Duodenal mucosa (tissue), 2 donors: ENCODE measurements around the gene CALY.

Source experiments
- H3K27ac ChIP-seq: one replicate; pipeline ENCODE4 v1.7.0; 2013; ENCODE audit warnings: low read depth, low read length
- H3K27me3 ChIP-seq, 2 donors: one replicate each; pipeline ENCODE4 v1.7.0; 2013; ENCODE audit warnings: low read length in 2 of 2, control low read depth in 1 of 2; ENCODE audit not compliant: insufficient read depth in 2 of 2, control insufficient read depth in 1 of 2
- H3K36me3 ChIP-seq, 2 donors: one replicate each; pipeline ENCODE4 v1.7.0; 2013; ENCODE audit warnings: low read length in 2 of 2, control low read depth in 1 of 2; ENCODE audit not compliant: insufficient read depth in 2 of 2, control insufficient read depth in 1 of 2
- H3K4me1 ChIP-seq, 2 donors: one replicate each; pipeline ENCODE4 v1.7.0; 2013; ENCODE audit warnings: low read length in 2 of 2, control low read depth in 1 of 2; ENCODE audit not compliant: insufficient read depth in 2 of 2, control insufficient read depth in 1 of 2
- H3K4me3 ChIP-seq, 2 donors: one replicate each; pipeline ENCODE4 v1.7.0; 2013; ENCODE audit warnings: low read length in 2 of 2, low read depth in 1 of 2
- H3K9ac ChIP-seq, 2 donors: one replicate each; pipeline ENCODE4 v1.7.0; 2013; ENCODE audit warnings: low read length in 2 of 2, low read depth in 1 of 2
- H3K9me3 ChIP-seq, 2 donors: one replicate each; pipeline ENCODE4 v1.7.0; 2013; ENCODE audit warnings: low read length in 2 of 2, control low read depth in 1 of 2; ENCODE audit not compliant: control insufficient read depth in 1 of 2

The CALY gene

GRCh38 chr10:133280391-133281059 lies 56.2 kb downstream of the CALY start:
- Histone ChIP-seq H3K4me3 (no peak overlapping the region), H3K9me3 (no peaks in the 10 kb centered on the region), H3K36me3 (peaks cover 30 to 57% of the 10 kb centered on the region in 2 donors), H3K9ac (no peak overlapping the region), H3K4me1 (peaks cover 9 to 29% of the 10 kb centered on the region in 2 donors), H3K27me3 (peaks cover 9 to 11% of the 10 kb centered on the region in 2 donors), H3K27ac (no peak overlapping the region)

- Histone ChIP-seq H3K4me3 (no peak overlapping the region), H3K27me3 (peaks cover 10 to 20% of the 10 kb centered on the region in 2 donors), H3K4me1 (peaks cover 9 to 32% of the 10 kb centered on the region in 2 donors), H3K27ac (peak overlapping the region; percentile 14), H3K36me3 (peaks cover 20 to 47% of the 10 kb centered on the region in 2 donors), H3K9me3 (no peaks in the 10 kb centered on the region), H3K9ac (no peak overlapping the region)
These were observed 57.1 kb downstream of the CALY start for GRCh38 chr10:133279326-133280226.

GRCh38 chr10:133278577-133279265 lies 58.0 kb downstream of the CALY start:
- Histone ChIP-seq H3K27me3 (peaks cover 13 to 22% of the 10 kb centered on the region in 2 donors), H3K9ac (no peak overlapping the region), H3K9me3 (no peaks in the 10 kb centered on the region), H3K27ac (peak overlapping the region; percentile 59), H3K4me1 (peaks cover 9 to 38% of the 10 kb centered on the region in 2 donors), H3K36me3 (peaks cover 17 to 39% of the 10 kb centered on the region in 2 donors), H3K4me3 (peak overlapping the region in 1 of 2 donors; percentile 31)

- Histone ChIP-seq H3K9ac (no peak overlapping the region), H3K9me3 (no peaks in the 10 kb centered on the region), H3K4me3 (peak overlapping the region in 1 of 2 donors; percentile 31), H3K27me3 (peaks cover 13 to 22% of the 10 kb centered on the region in 2 donors), H3K27ac (peak overlapping the region; percentile 59), H3K4me1 (peaks cover 9 to 38% of the 10 kb centered on the region in 2 donors), H3K36me3 (peaks cover 12 to 32% of the 10 kb centered on the region in 2 donors)
These were observed 58.6 kb downstream of the CALY start for GRCh38 chr10:133277993-133278576.

- Histone ChIP-seq H3K27ac (no peak overlapping the region), H3K4me3 (no peak overlapping the region), H3K9ac (no peak overlapping the region), H3K9me3 (no peaks in the 10 kb centered on the region), H3K36me3 (peaks cover 6 to 26% of the 10 kb centered on the region in 2 donors), H3K27me3 (peaks cover 13 to 22% of the 10 kb centered on the region in 2 donors), H3K4me1 (peaks cover 9 to 38% of the 10 kb centered on the region in 2 donors)
These were observed 59.3 kb downstream of the CALY start for GRCh38 chr10:133277277-133277992.

DNA sequence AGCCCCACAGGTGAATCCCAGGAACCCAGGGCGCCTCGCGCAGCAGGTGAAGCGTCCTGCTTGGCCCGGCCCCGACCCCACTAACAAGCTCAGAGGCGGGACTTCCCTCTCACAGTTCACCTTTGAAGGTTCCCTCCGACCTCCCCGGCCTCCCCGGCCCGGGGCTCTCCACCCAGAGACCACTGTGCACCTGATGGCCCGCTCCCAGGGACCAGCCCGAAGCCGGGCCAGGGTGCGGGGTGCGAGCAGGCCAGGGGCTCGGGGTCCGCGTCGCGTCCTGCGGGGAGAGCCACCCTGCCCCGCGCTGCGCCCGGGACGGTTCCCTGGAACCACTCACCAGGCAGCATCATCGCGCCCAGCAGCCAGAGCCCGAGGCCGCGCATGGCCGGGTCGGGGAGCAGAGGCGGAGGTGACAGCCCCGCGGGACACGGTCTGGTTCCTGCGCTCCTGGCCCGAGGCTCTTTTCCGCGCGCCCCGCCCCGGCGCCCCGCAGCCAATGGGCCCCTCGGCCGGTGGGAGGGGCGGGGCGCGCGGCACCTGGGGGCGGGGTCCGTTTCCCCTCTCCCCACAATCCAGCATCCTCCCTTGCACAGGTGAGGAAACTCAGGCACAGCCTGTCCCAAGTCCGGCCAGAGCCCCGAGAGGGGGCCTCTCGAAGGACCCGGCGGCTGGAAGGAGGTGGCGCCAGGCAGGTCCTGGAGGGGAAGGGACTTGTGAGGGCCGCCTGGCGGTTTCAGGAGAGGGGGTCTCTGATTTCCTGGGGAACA lies 60.1 kb downstream of the CALY start, which contains the start of gene ADAM8:
Gene ADAM8, minus strand, starts transcription at position 434 of the 767 bp plus-strand sequence. Its CDS starts 51 bp downstream, at position 383.
- no peaks in the 10 kb centered on the region for H3K9me3 ChIP-seq
- H3K36me3 ChIP-seq: peaks cover 6 to 18% of the 10 kb centered on the region in 2 donors
- peaks cover 9 to 38% of the 10 kb centered on the region in 2 donors for H3K4me1 ChIP-seq
- H3K9ac ChIP-seq: peak within 1 kb of the TSS; percentile 47 to 56
- H3K4me3 ChIP-seq: peak within 1 kb of the TSS; percentile 59 to 63
- peak within 1 kb of the TSS; percentile 32 for H3K27ac ChIP-seq
- peaks cover 13 to 22% of the 10 kb centered on the region in 2 donors for H3K27me3 ChIP-seq

GRCh38 chr10:133276100-133276434 lies 60.6 kb downstream of the CALY start:
- Histone ChIP-seq H3K9ac (peak overlapping the region; percentile 47 to 56), H3K27ac (peak overlapping the region; percentile 32), H3K4me3 (peak overlapping the region; percentile 59 to 63)

DNA sequence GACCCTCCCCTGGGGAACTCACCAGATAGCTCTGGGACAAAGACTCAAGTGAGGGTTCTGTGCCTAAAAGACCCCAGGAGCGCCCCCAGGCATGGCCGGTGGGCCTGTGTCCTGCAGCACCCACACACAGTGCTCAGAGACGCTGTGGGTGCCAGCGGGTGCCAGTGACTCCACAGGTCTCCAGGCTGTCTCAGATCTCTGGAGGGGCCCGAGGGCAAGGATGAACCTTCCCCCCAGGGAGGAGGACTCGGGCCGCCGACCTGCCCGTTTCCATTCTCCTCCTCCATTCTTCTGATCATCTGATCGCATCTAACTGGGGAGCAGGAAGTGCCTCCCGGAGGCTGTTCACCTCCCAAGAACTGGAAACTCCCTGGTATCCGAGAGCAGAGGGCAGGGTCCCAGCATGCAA lies 61.0 kb downstream of the CALY start:
- peak overlapping the region; percentile 47 to 56 for H3K9ac ChIP-seq
- peak overlapping the region; percentile 32 for H3K27ac ChIP-seq

More at GRCh38 chr10:133276100-133276434, 60.6 kb downstream of the CALY start:
- H3K4me1 ChIP-seq: peaks cover 9 to 38% of the 10 kb centered on the region in 2 donors
- H3K36me3 ChIP-seq: peaks cover 6 to 13% of the 10 kb centered on the region in 2 donors
- H3K27me3 ChIP-seq: peaks cover 13 to 22% of the 10 kb centered on the region in 2 donors
- H3K9me3 ChIP-seq: no peaks in the 10 kb centered on the region

More for the DNA sequence above, 61.0 kb downstream of the CALY start:
- peaks cover 13 to 22% of the 10 kb centered on the region in 2 donors for H3K27me3 ChIP-seq
- H3K9me3 ChIP-seq: no peaks in the 10 kb centered on the region
- peak overlapping the region; percentile 59 to 63 for H3K4me3 ChIP-seq
- peaks cover 9 to 38% of the 10 kb centered on the region in 2 donors for H3K4me1 ChIP-seq
- peaks cover 6 to 9% of the 10 kb centered on the region in 2 donors for H3K36me3 ChIP-seq
